Lower leg skin (tissue), 3 donors: ENCODE results near the gene FAM114A1.

Experiments used
- CTCF ChIP-seq, 3 donors: fragments of 450-650 bp; IDR thresholded peaks; one replicate each; pipeline ENCODE4 v1.5.1; 2016; ENCODE audit warnings: antibody characterized with exemption in 3 of 3, mild to moderate bottlenecking in 3 of 3, moderate library complexity in 2 of 3
- POLR2A ChIP-seq, 2 donors: fragments of 450-650 bp; IDR thresholded peaks; one replicate each; pipeline ENCODE4 v1.6.1; 2016 to 2017; ENCODE audit warnings: antibody characterized with exemption in 2 of 2, mild to moderate bottlenecking in 1 of 2, moderate library complexity in 1 of 2

- TF ChIP-seq CTCF (IDR thresholded peaks at IDR 0.05): no peak
- no peak for TF ChIP-seq POLR2A (IDR thresholded peaks at IDR 0.05)
Observed at GRCh38 chr4:38872620-38873019, 5.0 kb downstream of the FAM114A1 start.
